GM10248 (cell line): ENCODE results near the gene FTCD.

Source experiments
- CTCF ChIA-PET: fragments of 300-600 bp; sonication (Branson Sonifier 250); formaldehyde crosslinking; extraction: SDS; loops from one replicate; lab custom pipeline; 2021; ENCODE audit warnings: antibody characterized with exemption; lab: Yijun Ruan, JAX
- POLR2A ChIA-PET: fragments of 350-650 bp; sonication (Branson Sonifier 250); formaldehyde crosslinking; extraction: SDS; loops from one replicate; lab custom pipeline; 2020; ENCODE audit warnings: antibody characterized with exemption; lab: Yijun Ruan, JAX
- DNase-seq: peaks from one replicate; pipeline ENCODE4 v3.0.0; 2012; ENCODE audit errors: extremely low spot score
- TF ChIP-seq, protein P1 (sequence below): IDR thresholded peaks from 2 replicates; pipeline ENCODE4 v1.5.1; 2012; ENCODE audit warnings: mild to moderate bottlenecking, low read depth; ENCODE audit errors: extremely low read depth, missing control alignments, control extremely low read depth

The FTCD gene

GRCh38 chr21:46119637-46120271, 35.6 kb downstream of the FTCD start:
- ChIA-PET POLR2A (no interaction called here), CTCF (no interaction called here)
- no peak for DNase-seq
- TF ChIP-seq, protein P1, sequence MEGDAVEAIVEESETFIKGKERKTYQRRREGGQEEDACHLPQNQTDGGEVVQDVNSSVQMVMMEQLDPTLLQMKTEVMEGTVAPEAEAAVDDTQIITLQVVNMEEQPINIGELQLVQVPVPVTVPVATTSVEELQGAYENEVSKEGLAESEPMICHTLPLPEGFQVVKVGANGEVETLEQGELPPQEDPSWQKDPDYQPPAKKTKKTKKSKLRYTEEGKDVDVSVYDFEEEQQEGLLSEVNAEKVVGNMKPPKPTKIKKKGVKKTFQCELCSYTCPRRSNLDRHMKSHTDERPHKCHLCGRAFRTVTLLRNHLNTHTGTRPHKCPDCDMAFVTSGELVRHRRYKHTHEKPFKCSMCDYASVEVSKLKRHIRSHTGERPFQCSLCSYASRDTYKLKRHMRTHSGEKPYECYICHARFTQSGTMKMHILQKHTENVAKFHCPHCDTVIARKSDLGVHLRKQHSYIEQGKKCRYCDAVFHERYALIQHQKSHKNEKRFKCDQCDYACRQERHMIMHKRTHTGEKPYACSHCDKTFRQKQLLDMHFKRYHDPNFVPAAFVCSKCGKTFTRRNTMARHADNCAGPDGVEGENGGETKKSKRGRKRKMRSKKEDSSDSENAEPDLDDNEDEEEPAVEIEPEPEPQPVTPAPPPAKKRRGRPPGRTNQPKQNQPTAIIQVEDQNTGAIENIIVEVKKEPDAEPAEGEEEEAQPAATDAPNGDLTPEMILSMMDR = no peak

DNA sequence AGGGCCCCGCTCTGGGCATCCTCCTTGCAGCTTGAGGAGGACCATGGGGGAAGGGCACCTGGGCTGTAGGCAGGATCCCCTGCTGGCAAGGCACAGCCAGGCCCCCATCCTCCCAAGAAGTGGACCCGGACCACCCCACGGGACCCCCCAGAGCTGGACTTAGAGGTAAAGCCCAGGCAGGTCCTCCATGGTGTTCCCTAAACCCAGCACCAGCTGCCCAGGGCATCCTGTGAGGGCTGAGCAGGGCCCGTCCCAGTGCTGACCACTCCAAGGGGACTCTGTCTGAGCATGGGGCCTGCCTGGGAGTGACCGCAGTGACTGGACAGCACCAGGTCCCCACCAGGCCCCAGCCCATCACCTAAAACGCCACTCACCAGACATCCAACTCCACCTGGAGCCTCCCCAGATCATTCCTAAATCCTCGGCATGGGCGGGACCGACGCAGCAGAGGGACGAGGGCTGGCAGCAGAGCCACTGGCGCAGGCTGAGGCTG, 36.2 kb downstream of the FTCD start:
- CTCF ChIA-PET = no interaction called here
- POLR2A ChIA-PET = no interaction called here
- DNase-seq = no peak
- TF ChIP-seq, protein P1 = no peak

DNA sequence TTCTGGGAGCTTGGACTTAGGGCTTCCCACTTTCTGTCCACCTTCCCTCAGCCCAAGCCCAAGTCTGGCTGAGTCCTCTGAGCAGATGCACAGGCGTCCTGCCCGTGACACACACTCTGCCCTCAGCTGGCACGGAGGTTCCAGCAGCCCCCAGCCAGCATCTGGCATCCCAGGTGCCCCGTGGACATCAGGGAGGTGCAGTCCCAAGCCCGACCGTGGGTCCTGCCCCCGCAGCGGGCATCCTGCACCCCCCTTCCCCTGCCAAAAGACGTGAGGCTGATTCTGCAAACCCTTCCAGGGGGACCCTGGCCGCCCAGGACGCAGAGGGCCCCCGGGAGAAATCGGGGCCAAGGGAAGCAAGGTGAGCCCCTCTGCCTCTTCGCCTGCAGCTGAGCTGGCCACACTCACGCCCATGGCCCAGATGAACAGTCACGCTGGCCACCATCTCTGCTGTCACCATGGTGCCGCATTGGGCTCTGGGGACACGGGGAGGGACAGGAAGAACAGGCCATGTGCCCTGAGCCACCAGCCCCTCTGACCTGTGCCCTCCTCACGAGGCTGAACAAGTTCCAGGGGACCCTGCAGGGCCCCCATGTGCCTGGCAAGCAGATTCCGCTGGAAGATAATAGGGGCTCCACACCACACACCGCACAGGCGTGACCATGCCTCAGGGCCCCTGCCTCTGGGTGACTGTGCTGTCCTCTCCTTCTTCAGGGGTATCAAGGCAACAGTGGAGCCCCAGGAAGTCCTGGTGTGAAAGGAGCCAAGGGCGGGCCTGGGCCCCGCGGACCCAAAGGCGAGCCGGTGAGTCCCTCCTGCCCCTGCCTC, 36.8 kb downstream of the FTCD start:
- ChIA-PET CTCF (no interaction called here), POLR2A (no interaction called here)
- TF ChIP-seq, protein P1 = no peak
- DNase-seq = no peak

- no peak for DNase-seq
- POLR2A ChIA-PET = no interaction called here
- CTCF ChIA-PET = no interaction called here
- TF ChIP-seq, protein P1 = no peak
These were observed 37.6 kb downstream of the FTCD start for GRCh38 chr21:46117586-46118315.

GRCh38 chr21:46116776-46117585, 38.4 kb downstream of the FTCD start:
- POLR2A ChIA-PET = no interaction called here
- no peak for DNase-seq

More at GRCh38 chr21:46116776-46117585, 38.4 kb downstream of the FTCD start:
- TF ChIP-seq, protein P1 = no peak
- CTCF ChIA-PET = no interaction called here
